GM23338 (cell line): ENCODE results near the gene SEC22A. TPM values are rescaled to one million over a fixed set of nuclear protein-coding genes. Genes with fewer than 3 reads are reported as not detected.

ENCODE experiments used
- ATAC-seq: fragments of 200-7000 bp; cut with Tn5 transposase; 3 replicates; pipeline ENCODE4 v1.9.1; 2020
- DNase-seq: peaks from one replicate; pipeline ENCODE4 v3.0.0-alpha.2; 2015; ENCODE audit warnings: low spot score
- H2AFZ ChIP-seq: fragments of 200-600 bp; sonication (generic); 2 replicates; pipeline ENCODE4 v1.8.0; 2016; ENCODE audit warnings: antibody characterized with exemption, mild to moderate bottlenecking, moderate library complexity
- H3F3A ChIP-seq: fragments of 200-600 bp; sonication (generic); replicated peaks from 2 replicates; pipeline ENCODE4 v1.8.0; 2017; ENCODE audit warnings: antibody characterized with exemption, mixed run types, low read depth
- H3K27ac ChIP-seq: fragments of 200-600 bp; sonication (generic); 2 replicates; pipeline ENCODE4 v1.6.1; 2016; ENCODE audit warnings: low read depth
- H3K27me3 ChIP-seq: fragments of 200-600 bp; sonication (generic); 2 replicates; pipeline ENCODE4 v1.8.0; 2016; ENCODE audit warnings: mild to moderate bottlenecking, mixed run types, moderate library complexity; ENCODE audit not compliant: insufficient read depth
- H3K36me3 ChIP-seq: fragments of 200-600 bp; sonication (generic); 2 replicates; pipeline ENCODE4 v1.8.0; 2016; ENCODE audit warnings: mild to moderate bottlenecking; ENCODE audit not compliant: insufficient read depth
- H3K4me1 ChIP-seq: fragments of 200-600 bp; sonication (generic); 2 replicates; pipeline ENCODE4 v1.8.0; 2016; ENCODE audit warnings: mild to moderate bottlenecking, moderate library complexity; ENCODE audit not compliant: insufficient read depth
- H3K4me2 ChIP-seq: fragments of 200-600 bp; sonication (generic); 2 replicates; pipeline ENCODE4 v1.7.1; 2017; ENCODE audit warnings: mixed run types
- H3K4me3 ChIP-seq: fragments of 200-600 bp; sonication (generic); 2 replicates; pipeline ENCODE4 v1.6.1; 2016; ENCODE audit warnings: mixed run types
- H3K79me2 ChIP-seq: fragments of 200-600 bp; sonication (generic); replicated peaks from 2 replicates; pipeline ENCODE4 v1.8.0; 2017; ENCODE audit warnings: mild to moderate bottlenecking; ENCODE audit not compliant: insufficient read depth
- H3K9me2 ChIP-seq: fragments of 200-600 bp; sonication (generic); 2 replicates; pipeline ENCODE4 v1.8.0; 2017; ENCODE audit not compliant: insufficient read depth
- H4K20me1 ChIP-seq: fragments of 200-600 bp; sonication (generic); replicated peaks from 2 replicates; pipeline ENCODE4 v1.8.0; 2017; ENCODE audit warnings: mild to moderate bottlenecking; ENCODE audit not compliant: insufficient read depth
- H3K27ac Mint-ChIP-seq: 2 replicates; pipeline ENCODE4 v1.8.0; 2020; ENCODE audit warnings: inconsistent platforms, mild to moderate bottlenecking, moderate library complexity, mixed read lengths
- H3K27me3 Mint-ChIP-seq: 3 replicates; pipeline ENCODE4 v1.8.0; 2022; ENCODE audit warnings: low read depth, mild to moderate bottlenecking, moderate library complexity, mixed read lengths, inconsistent platforms; ENCODE audit not compliant: insufficient read depth, poor library complexity
- H3K36me3 Mint-ChIP-seq: 3 replicates; pipeline ENCODE4 v1.8.0; 2021; ENCODE audit warnings: low read depth, mild to moderate bottlenecking, inconsistent platforms, moderate library complexity, mixed read lengths
- H3K4me1 Mint-ChIP-seq: 3 replicates; pipeline ENCODE4 v1.8.0; 2020; ENCODE audit warnings: mild to moderate bottlenecking, inconsistent platforms, mixed read lengths
- H3K4me3 Mint-ChIP-seq: 3 replicates; pipeline ENCODE4 v1.8.0; 2021; ENCODE audit warnings: moderate library complexity, mild to moderate bottlenecking, inconsistent platforms, mixed read lengths
- H3K9me3 Mint-ChIP-seq: 3 replicates; pipeline ENCODE4 v1.8.0; 2020; ENCODE audit warnings: moderate library complexity, mild to moderate bottlenecking, inconsistent platforms, mixed read lengths
- CREB1 ChIP-seq: fragments of 250-450 bp; sonication (Bioruptor Pico); IDR thresholded peaks from 2 replicates; pipeline ENCODE4 v1.5.0; 2020; ENCODE audit warnings: low read depth, mild to moderate bottlenecking, moderate library complexity
- CTCF ChIP-seq, 2 experiments: fragments of 200-600 bp in 1 of 2; sonication (generic) in 1 of 2; conservative IDR thresholded peaks; 2 replicates each; pipeline versions ENCODE4 v1.5.1 to v1.6.1; 2016 to 2017; ENCODE audit warnings: antibody characterized with exemption in 2 of 2, low read depth in 2 of 2, mild to moderate bottlenecking in 2 of 2, moderate library complexity in 1 of 2
- EZH2 ChIP-seq: fragments of 200-600 bp; sonication (generic); IDR thresholded peaks from one replicate; pipeline ENCODE4 v1.8.0; 2017; ENCODE audit warnings: antibody characterized with exemption, mild to moderate bottlenecking, low read depth; ENCODE audit not compliant: unreplicated experiment
- NANOG ChIP-seq: IDR thresholded peaks from 2 replicates; pipeline ENCODE4 v1.6.1; 2016; ENCODE audit warnings: antibody characterized with exemption, borderline replicate concordance
- POLR2AphosphoS5 ChIP-seq: IDR thresholded peaks from 2 replicates; pipeline ENCODE4 v1.6.1; 2016; ENCODE audit warnings: antibody characterized with exemption, low read depth
- STAT1 ChIP-seq: IDR thresholded peaks from one replicate; pipeline ENCODE4 v1.6.1; 2016; ENCODE audit warnings: antibody characterized with exemption; ENCODE audit not compliant: unreplicated experiment
- ZNF331 ChIP-seq: fragments of 250-450 bp; sonication (Bioruptor Pico); IDR thresholded peaks from 2 replicates; pipeline ENCODE4 v1.5.0; 2020; ENCODE audit warnings: low read depth, mild to moderate bottlenecking, moderate library complexity
- polyA plus RNA-seq: library from polyadenylated mRNA; unstranded; fragments of >200 nt; fragmentation: Nextera tagmentation; extraction: Ambion mirVana; gene quantifications from 2 replicates; pipeline ENCODE4 v1.2.1, GENCODE V29; 2016
- total RNA-seq: library from RNA; depleted of rRNA; stranded (reverse); fragments of >200 nt; shearing (Covaris generic); gene quantifications from 2 replicates; pipeline ENCODE4 v1.2.3, GENCODE V29; 2014
- TF ChIP-seq, protein P1 (sequence below): fragments of 250-450 bp; sonication (Bioruptor Pico); IDR thresholded peaks from 2 replicates; pipeline ENCODE4 v1.5.0; 2020; ENCODE audit warnings: mild to moderate bottlenecking, moderate library complexity

Gene SEC22A
- total and polyA plus RNA-seq, 2 experiments from 2014 or later: 11.2 to 24.1 TPM

GRCh38 chr3:123163141-123163540 lies 38.6 kb upstream of the SEC22A start (continued):
- TF ChIP-seq, protein P1, sequence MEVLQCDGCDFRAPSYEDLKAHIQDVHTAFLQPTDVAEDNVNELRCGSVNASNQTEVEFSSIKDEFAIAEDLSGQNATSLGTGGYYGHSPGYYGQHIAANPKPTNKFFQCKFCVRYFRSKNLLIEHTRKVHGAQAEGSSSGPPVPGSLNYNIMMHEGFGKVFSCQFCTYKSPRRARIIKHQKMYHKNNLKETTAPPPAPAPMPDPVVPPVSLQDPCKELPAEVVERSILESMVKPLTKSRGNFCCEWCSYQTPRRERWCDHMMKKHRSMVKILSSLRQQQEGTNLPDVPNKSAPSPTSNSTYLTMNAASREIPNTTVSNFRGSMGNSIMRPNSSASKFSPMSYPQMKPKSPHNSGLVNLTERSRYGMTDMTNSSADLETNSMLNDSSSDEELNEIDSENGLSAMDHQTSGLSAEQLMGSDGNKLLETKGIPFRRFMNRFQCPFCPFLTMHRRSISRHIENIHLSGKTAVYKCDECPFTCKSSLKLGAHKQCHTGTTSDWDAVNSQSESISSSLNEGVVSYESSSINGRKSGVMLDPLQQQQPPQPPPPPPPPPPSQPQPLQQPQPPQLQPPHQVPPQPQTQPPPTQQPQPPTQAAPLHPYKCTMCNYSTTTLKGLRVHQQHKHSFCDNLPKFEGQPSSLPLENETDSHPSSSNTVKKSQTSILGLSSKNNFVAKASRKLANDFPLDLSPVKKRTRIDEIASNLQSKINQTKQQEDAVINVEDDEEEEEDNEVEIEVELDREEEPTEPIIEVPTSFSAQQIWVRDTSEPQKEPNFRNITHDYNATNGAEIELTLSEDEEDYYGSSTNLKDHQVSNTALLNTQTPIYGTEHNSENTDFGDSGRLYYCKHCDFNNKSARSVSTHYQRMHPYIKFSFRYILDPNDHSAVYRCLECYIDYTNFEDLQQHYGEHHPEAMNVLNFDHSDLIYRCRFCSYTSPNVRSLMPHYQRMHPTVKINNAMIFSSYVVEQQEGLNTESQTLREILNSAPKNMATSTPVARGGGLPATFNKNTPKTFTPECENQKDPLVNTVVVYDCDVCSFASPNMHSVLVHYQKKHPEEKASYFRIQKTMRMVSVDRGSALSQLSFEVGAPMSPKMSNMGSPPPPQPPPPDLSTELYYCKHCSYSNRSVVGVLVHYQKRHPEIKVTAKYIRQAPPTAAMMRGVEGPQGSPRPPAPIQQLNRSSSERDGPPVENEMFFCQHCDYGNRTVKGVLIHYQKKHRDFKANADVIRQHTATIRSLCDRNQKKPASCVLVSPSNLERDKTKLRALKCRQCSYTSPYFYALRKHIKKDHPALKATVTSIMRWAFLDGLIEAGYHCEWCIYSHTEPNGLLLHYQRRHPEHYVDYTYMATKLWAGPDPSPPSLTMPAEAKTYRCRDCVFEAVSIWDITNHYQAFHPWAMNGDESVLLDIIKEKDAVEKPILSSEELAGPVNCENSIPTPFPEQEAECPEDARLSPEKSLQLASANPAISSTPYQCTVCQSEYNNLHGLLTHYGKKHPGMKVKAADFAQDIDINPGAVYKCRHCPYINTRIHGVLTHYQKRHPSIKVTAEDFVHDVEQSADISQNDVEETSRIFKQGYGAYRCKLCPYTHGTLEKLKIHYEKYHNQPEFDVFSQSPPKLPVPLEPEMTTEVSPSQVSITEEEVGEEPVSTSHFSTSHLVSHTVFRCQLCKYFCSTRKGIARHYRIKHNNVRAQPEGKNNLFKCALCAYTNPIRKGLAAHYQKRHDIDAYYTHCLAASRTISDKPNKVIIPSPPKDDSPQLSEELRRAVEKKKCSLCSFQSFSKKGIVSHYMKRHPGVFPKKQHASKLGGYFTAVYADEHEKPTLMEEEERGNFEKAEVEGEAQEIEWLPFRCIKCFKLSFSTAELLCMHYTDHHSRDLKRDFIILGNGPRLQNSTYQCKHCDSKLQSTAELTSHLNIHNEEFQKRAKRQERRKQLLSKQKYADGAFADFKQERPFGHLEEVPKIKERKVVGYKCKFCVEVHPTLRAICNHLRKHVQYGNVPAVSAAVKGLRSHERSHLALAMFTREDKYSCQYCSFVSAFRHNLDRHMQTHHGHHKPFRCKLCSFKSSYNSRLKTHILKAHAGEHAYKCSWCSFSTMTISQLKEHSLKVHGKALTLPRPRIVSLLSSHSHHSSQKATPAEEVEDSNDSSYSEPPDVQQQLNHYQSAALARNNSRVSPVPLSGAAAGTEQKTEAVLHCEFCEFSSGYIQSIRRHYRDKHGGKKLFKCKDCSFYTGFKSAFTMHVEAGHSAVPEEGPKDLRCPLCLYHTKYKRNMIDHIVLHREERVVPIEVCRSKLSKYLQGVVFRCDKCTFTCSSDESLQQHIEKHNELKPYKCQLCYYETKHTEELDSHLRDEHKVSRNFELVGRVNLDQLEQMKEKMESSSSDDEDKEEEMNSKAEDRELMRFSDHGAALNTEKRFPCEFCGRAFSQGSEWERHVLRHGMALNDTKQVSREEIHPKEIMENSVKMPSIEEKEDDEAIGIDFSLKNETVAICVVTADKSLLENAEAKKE (CRISPR knock-in tag): no peak
- TF ChIP-seq CREB1 (CRISPR knock-in tag): no peak
- no peak for TF ChIP-seq EZH2
- no peak for TF ChIP-seq STAT1
- TF ChIP-seq NANOG: no peak
- TF ChIP-seq POLR2AphosphoS5: no peak

DNA sequence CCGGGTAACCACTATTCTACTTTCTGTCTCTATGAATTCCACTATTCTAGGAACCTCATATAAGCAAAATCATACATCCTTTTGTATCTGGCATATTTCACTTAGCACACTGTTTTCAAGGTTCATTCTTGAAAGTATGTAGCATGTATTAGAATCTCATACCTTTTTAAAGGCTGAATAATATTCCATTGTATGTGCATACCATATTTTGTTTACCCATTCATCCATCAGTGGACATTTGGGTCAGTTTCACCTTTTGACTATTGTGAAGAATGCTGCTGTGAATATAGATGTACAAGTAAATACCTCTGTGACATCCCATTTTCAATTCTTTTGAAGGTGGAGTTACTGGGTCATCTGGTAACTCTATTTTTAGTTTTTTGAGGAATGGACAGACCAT lies 36.6 kb upstream of the SEC22A start:
- H3K27me3 Mint-ChIP-seq: peaks cover 5% of the 10 kb centered on the region
- H3K4me1 Mint-ChIP-seq: peaks cover 3% of the 10 kb centered on the region; the same call in 1 of the 3 replicates
- no peak overlapping the region for H3K27ac Mint-ChIP-seq
- H3K36me3 Mint-ChIP-seq: peaks cover 55% of the 10 kb centered on the region
- H3K4me2 ChIP-seq: no peak overlapping the region
- ATAC-seq: no peak
- H3K9me2 ChIP-seq: no peaks in the 10 kb centered on the region
- no peaks in the 10 kb centered on the region for H3F3A ChIP-seq
- H2AFZ ChIP-seq: no peak overlapping the region
- H3K9me3 Mint-ChIP-seq: peaks cover 11% of the 10 kb centered on the region
- no peak for DNase-seq
- H3K4me1 ChIP-seq: no peaks in the 10 kb centered on the region
- no peaks in the 10 kb centered on the region for H3K27me3 ChIP-seq
- H3K27ac ChIP-seq: no peak overlapping the region
- H3K4me3 ChIP-seq: no peak overlapping the region
- no peak overlapping the region for H3K4me3 Mint-ChIP-seq
- H3K79me2 ChIP-seq: no peaks in the 10 kb centered on the region
- peaks cover 14% of the 10 kb centered on the region; the same call in 1 of the 2 replicates for H3K36me3 ChIP-seq
- H4K20me1 ChIP-seq: no peaks in the 10 kb centered on the region
- TF ChIP-seq NANOG (no peak), CTCF (conservative IDR thresholded peaks at IDR 0.05; ENCODE audit: low read depth in 2 of 2) (no peak), ZNF331 (CRISPR knock-in tag) (no peak), CREB1 (CRISPR knock-in tag) (no peak), STAT1 (no peak)
- TF ChIP-seq, protein P1 (CRISPR knock-in tag): no peak
